SJSA1 (cell line): ENCODE measurements around the gene GFOD1. TPM values are rescaled to one million over a fixed set of nuclear protein-coding genes. Genes with fewer than 3 reads are reported as not detected.
"Not testable (repeated sequence)": the region's sequence is repeated elsewhere in the genome, so short reads cannot be mapped to it uniquely, and the experiment has no call there.

Source experiments
- DNase-seq, 2 experiments: peaks; one replicate each; pipeline ENCODE4 v3.0.0-alpha.2; 2015 to 2020; ENCODE audit warnings: low spot score in 2 of 2, low read depth in 1 of 2
- H3K27ac ChIP-seq: fragments of 250-450 bp; sonication (Bioruptor Pico); 2 replicates; pipeline ENCODE4 v1.5.1; 2020; ENCODE audit warnings: mild to moderate bottlenecking, moderate library complexity
- H3K27me3 ChIP-seq: fragments of 250-450 bp; sonication (Bioruptor Pico); replicated peaks from 2 replicates; pipeline ENCODE4 v1.5.1; 2020; ENCODE audit warnings: mild to moderate bottlenecking, moderate library complexity
- H3K36me3 ChIP-seq: fragments of 250-450 bp; sonication (Bioruptor Pico); 2 replicates; pipeline ENCODE4 v1.5.1; 2020; ENCODE audit warnings: mild to moderate bottlenecking
- H3K4me1 ChIP-seq: fragments of 250-450 bp; sonication (Bioruptor Pico); replicated peaks from 2 replicates; pipeline ENCODE4 v1.6.1; 2021; ENCODE audit warnings: mild to moderate bottlenecking
- H3K4me3 ChIP-seq: fragments of 250-450 bp; sonication (Bioruptor Pico); 2 replicates; pipeline ENCODE4 v1.5.1; 2020; ENCODE audit warnings: mild to moderate bottlenecking
- H3K9me3 ChIP-seq: fragments of 250-450 bp; sonication (Bioruptor Pico); replicated peaks from 2 replicates; pipeline ENCODE4 v1.5.1; 2020; ENCODE audit warnings: mild to moderate bottlenecking
- total RNA-seq: library from RNA; depleted of rRNA; stranded (reverse); fragments of >200 nt; shearing (Covaris generic); gene quantifications from 2 replicates; pipeline ENCODE4 v1.2.3, GENCODE V29; 2014

Gene GFOD1
- total RNA-seq, 1 experiment from 2014 or later, result 10.8 TPM

DNA sequence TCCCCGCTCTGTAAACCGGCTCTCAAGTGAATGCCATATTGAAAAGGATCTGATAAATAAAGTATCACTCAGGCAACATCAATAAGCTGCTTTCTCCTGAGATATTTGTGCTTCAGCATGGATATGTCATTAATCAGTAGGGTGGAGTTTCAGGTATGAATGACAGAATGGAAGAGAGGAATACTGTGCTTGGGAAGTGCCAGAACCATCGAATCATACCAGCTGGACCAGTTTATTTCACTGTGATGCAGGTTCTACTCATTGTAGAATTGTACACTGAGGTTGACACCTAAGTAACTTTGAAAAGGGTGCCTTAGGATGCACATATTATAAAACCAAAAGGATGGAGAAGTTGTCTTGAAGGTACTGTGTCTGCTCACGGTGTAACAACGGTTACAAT, 141.2 kb downstream of the GFOD1 start:
- no peak overlapping the region for H3K27ac ChIP-seq
- no peaks in the 10 kb centered on the region; the same call in 1 of the 2 replicates for H3K9me3 ChIP-seq
- no peak for DNase-seq
- no peaks in the 10 kb centered on the region; the same call in 1 of the 2 replicates for H3K27me3 ChIP-seq
- H3K4me1 ChIP-seq, result no peaks in the 10 kb centered on the region
- H3K36me3 ChIP-seq, result no peaks in the 10 kb centered on the region
- H3K4me3 ChIP-seq, result no peak overlapping the region

DNA sequence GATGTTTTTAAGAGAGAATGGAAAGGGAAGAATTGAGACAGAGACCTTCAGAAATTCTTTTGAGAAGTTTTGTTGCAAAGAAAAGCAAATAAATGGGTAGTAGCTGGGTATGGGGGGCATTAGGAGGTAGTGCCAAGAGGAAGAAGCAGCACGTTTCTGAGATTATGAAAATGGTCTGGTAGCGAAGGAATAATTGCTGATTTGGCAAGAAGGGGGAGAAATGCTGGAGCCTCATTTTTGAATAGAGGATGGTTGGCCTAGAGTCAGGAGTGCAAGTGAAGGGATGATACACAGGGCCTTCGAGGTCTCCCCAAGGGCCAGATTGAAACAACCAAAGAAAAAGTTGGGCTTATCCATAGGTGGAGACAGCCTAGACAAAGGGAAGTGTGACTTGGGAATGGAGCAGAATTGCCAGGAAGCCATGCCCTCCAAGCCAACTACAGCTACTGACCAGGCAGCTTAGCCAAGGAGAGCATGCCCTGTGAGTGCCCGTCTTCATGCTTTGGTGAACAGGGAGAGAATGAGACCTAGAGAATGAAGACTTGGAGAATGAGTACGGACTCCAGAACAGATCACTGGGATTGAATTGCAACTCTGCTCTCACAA, 144.9 kb downstream of the GFOD1 start:
- DNase-seq, result no peak
- no peaks in the 10 kb centered on the region for H3K36me3 ChIP-seq
- H3K4me1 ChIP-seq, result no peaks in the 10 kb centered on the region
- H3K9me3 ChIP-seq, result no peaks in the 10 kb centered on the region
- no peaks in the 10 kb centered on the region; the same call in 1 of the 2 replicates for H3K27me3 ChIP-seq
- H3K27ac ChIP-seq, result no peak overlapping the region
- H3K4me3 ChIP-seq, result no peak overlapping the region

DNA sequence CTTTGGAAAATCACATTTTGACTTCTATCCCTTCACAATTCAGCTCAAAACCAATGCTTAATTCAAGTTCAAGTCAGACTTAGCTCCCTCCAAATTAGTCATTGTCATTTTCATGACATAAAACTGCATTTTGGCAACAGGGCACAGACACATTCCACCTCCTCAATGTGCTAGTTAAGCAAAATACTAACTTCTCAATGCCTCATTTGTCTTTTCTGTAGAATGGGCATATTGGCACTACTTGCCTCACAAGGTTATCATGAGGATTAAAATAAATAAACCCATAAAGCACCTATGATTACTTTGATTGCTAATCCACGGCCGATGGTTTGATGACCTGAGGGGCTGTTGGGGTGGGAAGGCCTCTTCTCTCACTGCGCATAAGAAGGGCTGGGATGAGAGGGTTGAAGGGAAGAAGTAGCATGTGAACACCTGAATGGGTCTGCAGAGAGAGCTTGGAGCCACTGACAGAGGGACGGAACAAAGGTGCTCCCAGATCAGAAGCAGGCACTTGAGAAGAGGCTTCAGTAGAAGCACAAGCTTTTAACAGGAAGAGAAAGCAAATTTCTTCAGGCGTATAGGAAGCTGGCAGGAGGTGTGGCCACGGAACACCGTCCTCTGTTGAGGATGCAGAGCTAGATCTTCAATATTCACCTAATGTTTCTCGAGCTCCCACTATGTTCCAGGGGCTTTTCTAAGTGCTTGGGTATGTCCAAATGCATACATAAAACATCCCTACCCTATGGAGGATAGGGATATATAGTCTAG, 147.4 kb downstream of the GFOD1 start:
- DNase-seq, result no peak
- Histone ChIP-seq H3K9me3 (no peaks in the 10 kb centered on the region), H3K4me1 (peaks cover 4% of the 10 kb centered on the region), H3K27ac (no peak overlapping the region), H3K36me3 (no peaks in the 10 kb centered on the region), H3K4me3 (no peak overlapping the region), H3K27me3 (no peaks in the 10 kb centered on the region)

DNA sequence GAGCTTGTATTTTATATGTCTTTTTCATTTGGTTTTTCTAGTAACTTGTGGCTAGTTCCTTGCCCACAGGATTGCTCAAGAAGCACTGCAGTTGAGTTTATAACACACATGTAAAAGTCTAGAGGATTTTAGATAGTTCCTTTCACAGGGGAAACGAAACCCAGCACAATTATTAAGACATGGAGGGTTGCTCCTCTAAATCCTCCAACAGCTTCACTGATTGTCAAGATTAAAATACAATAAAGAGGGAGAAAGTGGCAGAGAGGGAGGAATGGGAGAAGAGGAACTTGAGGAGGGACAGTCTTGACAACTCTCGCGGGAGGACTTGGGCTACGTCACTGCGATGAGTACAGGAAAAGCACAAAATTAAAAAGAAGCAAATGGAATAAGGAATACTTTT, 149.4 kb downstream of the GFOD1 start:
- H3K4me3 ChIP-seq, result no peak overlapping the region
- no peak for DNase-seq
- no peak overlapping the region for H3K27ac ChIP-seq
- H3K36me3 ChIP-seq, result no peaks in the 10 kb centered on the region
- H3K4me1 ChIP-seq, result peaks cover 9% of the 10 kb centered on the region
- H3K9me3 ChIP-seq, result no peaks in the 10 kb centered on the region
- no peaks in the 10 kb centered on the region for H3K27me3 ChIP-seq

DNA sequence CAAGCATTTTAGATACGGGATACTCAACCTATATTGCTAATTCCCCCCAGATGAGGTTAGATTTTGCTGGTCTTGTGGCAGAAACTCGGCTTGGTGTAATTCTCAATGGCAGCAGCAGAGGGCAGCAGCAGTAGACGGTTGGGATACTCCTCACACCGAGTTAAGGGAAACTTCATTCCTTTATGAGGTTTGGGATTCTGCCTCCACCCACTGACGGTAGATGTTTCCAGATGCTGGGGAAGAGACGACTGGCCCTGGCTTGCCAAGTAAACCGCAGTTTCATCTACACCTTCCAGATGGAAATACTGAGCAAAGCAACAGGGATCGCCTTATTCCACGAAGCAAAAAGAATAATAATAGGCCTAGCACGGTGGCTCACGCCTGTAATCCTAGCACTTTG, 150.8 kb downstream of the GFOD1 start:
- H3K27ac ChIP-seq, result no peak overlapping the region
- no peaks in the 10 kb centered on the region for H3K36me3 ChIP-seq
- no peaks in the 10 kb centered on the region for H3K27me3 ChIP-seq
- DNase-seq, result peak; percentile 73 to 75
- no peak overlapping the region for H3K4me3 ChIP-seq
- H3K4me1 ChIP-seq, result peaks cover 9% of the 10 kb centered on the region
- no peaks in the 10 kb centered on the region for H3K9me3 ChIP-seq

DNA sequence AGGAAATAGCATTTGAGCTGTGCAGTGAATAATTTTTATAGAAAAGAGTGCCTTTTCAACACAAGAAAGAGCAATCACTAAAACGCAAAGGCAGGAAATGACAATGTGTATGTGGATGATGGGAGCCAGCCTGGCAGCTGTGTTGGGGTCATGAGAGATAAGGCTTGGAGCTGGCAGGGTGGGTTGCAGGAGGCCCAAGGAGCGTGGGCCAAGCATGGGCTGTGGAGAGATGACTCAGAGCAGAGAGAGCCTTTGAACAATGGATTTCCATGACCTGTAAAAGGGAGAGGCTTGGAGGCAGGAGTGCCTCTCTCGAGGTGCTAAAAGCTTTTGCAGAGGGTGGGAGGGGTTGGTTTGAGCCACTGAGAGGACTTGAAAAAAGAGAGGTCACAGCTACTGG, 152.4 kb downstream of the GFOD1 start:
- peak in 1 of 2 experiments; percentile 19 for DNase-seq
- no peaks in the 10 kb centered on the region for H3K27me3 ChIP-seq
- no peak overlapping the region for H3K4me3 ChIP-seq

DNA sequence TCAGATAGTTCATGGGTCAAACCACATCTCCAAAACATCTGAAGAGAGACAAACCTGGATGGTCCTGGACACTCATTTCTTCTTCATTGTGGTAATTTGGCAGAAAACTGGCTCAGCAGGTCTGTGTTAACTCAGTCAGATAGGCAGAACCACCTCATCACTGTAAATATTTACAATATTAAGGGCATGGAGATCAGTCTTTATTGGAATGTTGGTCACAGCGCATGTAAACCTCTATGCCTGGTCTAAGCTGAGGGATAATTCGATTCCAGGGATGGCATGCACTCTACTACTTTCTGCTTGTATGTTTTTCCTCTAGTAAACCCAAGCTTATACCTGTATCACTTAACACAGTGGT, 155.1 kb downstream of the GFOD1 start:
- Histone ChIP-seq H3K27me3 (no peaks in the 10 kb centered on the region), H3K9me3 (no peaks in the 10 kb centered on the region), H3K4me1 (peaks cover 16% of the 10 kb centered on the region), H3K36me3 (peaks cover 3% of the 10 kb centered on the region; the same call in 1 of the 2 replicates), H3K27ac (no peak overlapping the region), H3K4me3 (no peak overlapping the region)
- no peak for DNase-seq

More for the DNA sequence above, 152.4 kb downstream of the GFOD1 start:
- no peaks in the 10 kb centered on the region for H3K9me3 ChIP-seq
- H3K27ac ChIP-seq, result no peak overlapping the region
- no peaks in the 10 kb centered on the region for H3K36me3 ChIP-seq
- peaks cover 9% of the 10 kb centered on the region for H3K4me1 ChIP-seq

DNA sequence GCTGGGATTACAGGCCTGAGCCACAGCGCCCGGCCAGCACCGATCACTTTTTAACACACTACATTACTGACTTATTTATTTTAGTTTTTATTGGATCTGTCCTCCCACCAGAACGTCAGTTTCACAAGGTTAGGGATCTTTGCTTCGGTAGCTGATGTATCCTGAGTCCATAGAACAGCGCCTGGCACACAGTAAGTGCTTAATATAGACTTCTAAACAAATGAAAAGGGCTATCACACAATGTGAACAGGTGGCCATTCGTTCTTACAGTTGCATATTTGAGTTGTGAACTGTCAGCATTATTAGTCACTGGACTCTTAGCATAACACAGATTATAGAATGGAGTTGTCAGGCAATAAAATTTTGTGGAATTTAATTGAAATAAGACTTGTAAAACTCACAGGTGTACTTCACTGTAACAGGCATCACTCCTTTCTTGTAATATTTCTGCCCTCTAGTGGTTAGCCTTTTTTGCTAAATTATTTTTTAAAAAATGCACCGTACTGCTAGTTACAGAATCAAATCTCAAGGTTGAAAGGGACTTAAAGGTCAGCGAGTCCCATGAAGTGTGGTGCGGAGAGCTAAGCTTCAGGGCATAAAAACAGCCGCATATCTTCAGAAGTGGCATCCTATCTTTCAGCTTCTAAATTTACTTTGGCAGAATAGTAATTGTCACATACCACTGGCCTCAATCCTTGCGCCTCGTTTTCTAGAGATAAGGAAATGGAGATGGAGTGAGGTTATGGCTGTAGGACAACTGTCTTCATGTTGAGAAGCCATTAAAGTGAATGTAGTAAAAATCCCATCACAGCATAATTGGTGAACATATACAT, 155.7 kb downstream of the GFOD1 start:
- no peak overlapping the region for H3K27ac ChIP-seq
- peaks cover 3% of the 10 kb centered on the region; the same call in 1 of the 2 replicates for H3K36me3 ChIP-seq
- DNase-seq, result peak in 1 of 2 experiments; percentile 26

DNA sequence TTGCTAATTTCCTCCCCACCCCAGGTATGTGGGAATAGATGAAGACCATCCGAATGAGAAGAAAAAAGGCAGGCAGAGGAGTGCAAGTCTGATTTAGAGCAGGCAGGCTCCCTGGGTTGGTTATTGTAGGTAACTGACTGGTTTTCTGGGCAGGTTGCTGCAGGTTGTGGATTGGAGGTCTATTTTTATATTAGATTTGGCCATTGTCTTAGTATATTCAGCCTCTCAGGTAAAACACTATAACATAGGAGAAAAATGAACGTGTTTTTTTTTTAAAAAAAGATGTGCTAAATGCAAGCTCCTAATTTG, 158.6 kb downstream of the GFOD1 start:
- Histone ChIP-seq H3K4me3 (peak overlapping the region; percentile 75), H3K36me3 (peaks cover 23% of the 10 kb centered on the region), H3K9me3 (no peaks in the 10 kb centered on the region), H3K4me1 (peaks cover 11% of the 10 kb centered on the region; the same call in 1 of the 2 replicates), H3K27ac (peak overlapping the region; percentile 76), H3K27me3 (no peaks in the 10 kb centered on the region)
- DNase-seq, result no peak

More for the DNA sequence above, 155.7 kb downstream of the GFOD1 start:
- peaks cover 18% of the 10 kb centered on the region for H3K4me1 ChIP-seq
- H3K4me3 ChIP-seq, result no peak overlapping the region
- no peaks in the 10 kb centered on the region for H3K27me3 ChIP-seq
- no peaks in the 10 kb centered on the region for H3K9me3 ChIP-seq

DNA sequence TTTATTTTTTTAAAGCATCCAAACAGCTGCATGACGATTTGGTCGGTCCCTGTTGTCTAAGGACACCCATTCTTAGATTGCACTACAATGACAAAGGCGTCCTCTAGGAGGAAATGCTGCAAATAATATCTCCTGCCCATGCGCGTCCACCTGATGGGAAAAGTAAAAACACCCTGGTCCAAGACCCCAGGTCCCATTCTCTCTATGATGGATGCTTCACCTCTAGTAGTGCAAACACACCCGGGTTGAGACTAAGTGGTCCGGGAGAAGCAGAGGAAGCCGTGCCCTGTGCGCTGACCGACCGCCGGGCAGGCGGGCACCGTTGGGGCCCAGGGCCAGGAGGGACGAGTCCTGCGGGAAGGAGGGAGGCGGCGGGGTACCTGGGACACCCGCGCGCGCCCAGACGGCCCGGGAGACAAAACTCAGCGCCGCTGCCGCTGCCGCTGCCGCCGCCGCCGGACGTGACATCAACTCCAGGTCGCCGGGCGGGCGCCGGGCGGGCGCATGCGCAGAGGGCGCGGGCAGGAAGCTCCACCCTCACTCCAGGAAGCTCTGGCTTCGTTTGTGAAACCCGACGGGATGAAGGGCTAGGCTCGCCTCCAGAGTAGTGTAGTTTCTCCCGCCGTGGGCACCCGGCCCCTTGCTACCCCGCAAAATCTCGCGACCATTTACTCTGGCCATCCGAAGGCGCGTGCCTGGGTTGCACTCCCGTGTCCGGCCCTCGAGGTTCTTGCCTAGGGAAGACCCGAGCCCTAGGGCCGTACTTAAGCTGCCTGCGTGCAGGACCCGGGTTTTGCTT, 159.1 kb downstream of the GFOD1 start, which contains the start of gene TBC1D7:
Gene TBC1D7, minus strand, starts transcription at position 462 of the 799 bp plus-strand sequence. CDS start 1,639 bp downstream, outside the sequence.
- H3K27me3 ChIP-seq, result no peaks in the 10 kb centered on the region
- H3K4me1 ChIP-seq, result peaks cover 11% of the 10 kb centered on the region; the same call in 1 of the 2 replicates
- H3K27ac ChIP-seq, result peak within 1 kb of the TSS; percentile 76
- peaks cover 28% of the 10 kb centered on the region for H3K36me3 ChIP-seq
- peak; percentile 91 to 93 for DNase-seq
- peak within 1 kb of the TSS; percentile 75 for H3K4me3 ChIP-seq
- no peaks in the 10 kb centered on the region for H3K9me3 ChIP-seq

DNA sequence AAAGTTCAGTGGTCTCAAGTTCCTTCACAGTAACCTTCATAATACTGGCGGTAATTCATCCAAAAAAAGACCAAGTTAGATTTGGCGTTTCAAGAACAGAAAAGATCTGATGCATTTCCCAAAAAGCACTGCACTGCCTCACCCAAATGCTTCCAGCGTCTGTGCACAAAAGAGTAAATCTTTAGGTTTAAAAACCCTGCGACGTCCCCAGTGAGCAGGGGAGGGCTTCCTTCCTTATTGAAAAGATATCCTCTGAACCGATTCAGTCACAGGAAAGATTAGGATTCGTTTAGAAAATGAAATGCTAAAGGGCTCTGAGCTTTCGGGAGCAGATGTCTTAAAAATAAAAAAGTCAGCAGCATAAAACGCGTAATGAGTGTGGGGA, 159.7 kb downstream of the GFOD1 start:
- Histone ChIP-seq H3K4me1 (peaks cover 11% of the 10 kb centered on the region; the same call in 1 of the 2 replicates), H3K4me3 (peak overlapping the region; percentile 75), H3K9me3 (no peaks in the 10 kb centered on the region), H3K27me3 (no peaks in the 10 kb centered on the region), H3K27ac (peak overlapping the region; percentile 76), H3K36me3 (peaks cover 29% of the 10 kb centered on the region)
- no peak for DNase-seq

DNA sequence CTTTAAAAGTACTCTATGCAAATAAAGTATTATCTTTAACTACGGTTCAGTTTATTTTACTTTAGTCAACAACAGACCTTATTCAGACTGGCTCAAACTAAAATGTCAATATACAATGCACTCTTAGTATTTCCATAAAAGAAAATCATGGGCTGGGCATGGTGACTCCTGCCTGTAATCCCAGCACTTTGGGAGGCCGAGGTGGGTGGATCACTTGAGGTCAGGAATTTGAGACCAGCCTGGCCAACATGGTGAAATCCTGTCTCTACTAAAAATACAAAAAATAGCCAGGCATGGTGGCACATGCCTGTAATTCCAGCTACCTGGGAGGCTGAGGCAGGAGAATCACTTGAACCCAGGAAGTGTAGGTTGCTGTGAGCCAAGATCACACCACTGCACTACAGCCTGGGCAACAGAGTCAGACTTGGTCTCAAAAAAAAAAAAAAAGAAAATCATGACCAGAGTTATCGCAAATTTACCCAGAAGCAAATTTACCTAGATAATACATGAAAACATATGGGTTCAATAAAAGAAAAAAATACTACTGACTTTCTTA, 161.3 kb downstream of the GFOD1 start:
- peaks cover 36% of the 10 kb centered on the region for H3K36me3 ChIP-seq
- H3K9me3 ChIP-seq, H3K4me3 ChIP-seq, DNase-seq, H3K27ac ChIP-seq, H3K27me3 ChIP-seq: not testable (repeated sequence)
- peaks cover 11% of the 10 kb centered on the region; the same call in 1 of the 2 replicates for H3K4me1 ChIP-seq
